Measurements from ENCODE around the gene DNPH1.

DNPH1 gene

GRCh38 chr6:43229803-43230620, 731 bp upstream of the DNPH1 start:
- H3K4me3 ChIP-seq (ENCODE audit: low read length, poor library complexity, severe bottlenecking) = peak overlapping the region; percentile 76
- peak overlapping the region; percentile 73 for H3K9ac ChIP-seq (ENCODE audit: low read depth, low read length, poor library complexity, severe bottlenecking)
- peaks cover 9% of the 10 kb centered on the region; the same call in 1 of the 2 replicates for H3K79me2 ChIP-seq (ENCODE audit: insufficient read depth, low read length)
- peak overlapping the region; percentile 80 for H3K4me2 ChIP-seq (ENCODE audit: low read depth, low read length, poor library complexity, severe bottlenecking)
- H3K9me2 ChIP-seq (replicated peaks; ENCODE audit: low read depth, low read length) = no peaks in the 10 kb centered on the region
- peak overlapping the region; percentile 68 for H2AFZ ChIP-seq (ENCODE audit: low read length)
- H3F3A ChIP-seq (ENCODE audit: low read depth) = no peaks in the 10 kb centered on the region
- no peaks in the 10 kb centered on the region for H4K20me1 ChIP-seq (ENCODE audit: insufficient read depth, low read length, poor library complexity, severe bottlenecking)
- TF ChIP-seq, protein P1, sequence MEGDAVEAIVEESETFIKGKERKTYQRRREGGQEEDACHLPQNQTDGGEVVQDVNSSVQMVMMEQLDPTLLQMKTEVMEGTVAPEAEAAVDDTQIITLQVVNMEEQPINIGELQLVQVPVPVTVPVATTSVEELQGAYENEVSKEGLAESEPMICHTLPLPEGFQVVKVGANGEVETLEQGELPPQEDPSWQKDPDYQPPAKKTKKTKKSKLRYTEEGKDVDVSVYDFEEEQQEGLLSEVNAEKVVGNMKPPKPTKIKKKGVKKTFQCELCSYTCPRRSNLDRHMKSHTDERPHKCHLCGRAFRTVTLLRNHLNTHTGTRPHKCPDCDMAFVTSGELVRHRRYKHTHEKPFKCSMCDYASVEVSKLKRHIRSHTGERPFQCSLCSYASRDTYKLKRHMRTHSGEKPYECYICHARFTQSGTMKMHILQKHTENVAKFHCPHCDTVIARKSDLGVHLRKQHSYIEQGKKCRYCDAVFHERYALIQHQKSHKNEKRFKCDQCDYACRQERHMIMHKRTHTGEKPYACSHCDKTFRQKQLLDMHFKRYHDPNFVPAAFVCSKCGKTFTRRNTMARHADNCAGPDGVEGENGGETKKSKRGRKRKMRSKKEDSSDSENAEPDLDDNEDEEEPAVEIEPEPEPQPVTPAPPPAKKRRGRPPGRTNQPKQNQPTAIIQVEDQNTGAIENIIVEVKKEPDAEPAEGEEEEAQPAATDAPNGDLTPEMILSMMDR (conservative IDR thresholded peaks at IDR 0.05; ENCODE audit: low read length) = no peak
- TF ChIP-seq EZH2phosphoT487 (IDR thresholded peaks at IDR 0.05; ENCODE audit: borderline replicate concordance) = no peak
- H3K36me3 ChIP-seq (ENCODE audit: insufficient read depth, low read length) = no peaks in the 10 kb centered on the region
- H3K4me1 ChIP-seq (ENCODE audit: insufficient read depth, low read length, poor library complexity, severe bottlenecking) = peaks cover 10% of the 10 kb centered on the region
- no peaks in the 10 kb centered on the region for H3K9me3 ChIP-seq (ENCODE audit: insufficient read depth, low read depth, low read length)
- H3K27me3 ChIP-seq (ENCODE audit: insufficient read depth, low read length, poor library complexity, severe bottlenecking) = no peaks in the 10 kb centered on the region

DNA sequence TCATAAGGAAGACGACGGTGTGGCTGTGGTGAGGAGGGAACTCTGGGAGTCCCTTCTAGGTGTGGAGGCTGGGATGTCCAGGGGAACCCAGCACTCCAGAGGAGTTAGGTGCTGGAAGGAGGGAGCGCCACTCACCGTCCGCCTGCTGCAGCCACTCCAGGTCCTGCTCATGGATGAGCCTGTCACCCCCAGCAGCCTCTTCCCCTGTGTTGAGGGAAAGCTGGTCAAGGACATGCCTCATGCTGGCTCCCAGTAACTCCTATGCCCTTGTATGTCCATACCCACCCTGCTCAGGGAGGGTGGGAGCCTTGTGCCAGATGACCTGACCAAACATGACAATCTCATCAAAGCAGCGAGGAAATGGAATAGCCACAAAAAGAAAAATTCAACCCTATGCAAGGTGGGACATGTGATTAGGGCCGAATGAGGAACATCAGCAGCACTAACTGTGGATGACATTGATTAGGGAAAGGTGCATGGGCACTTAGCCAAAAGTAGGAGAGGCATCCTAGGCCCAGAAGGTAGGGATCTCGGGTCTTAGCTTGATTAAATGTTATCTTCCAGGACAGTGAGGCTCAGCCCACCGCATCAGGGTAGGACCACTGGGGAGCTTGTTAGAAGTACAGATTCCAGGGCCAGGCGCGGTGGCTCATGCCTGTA, 3.0 kb downstream of the DNPH1 start:
- TF ChIP-seq EZH2phosphoT487 (IDR thresholded peaks at IDR 0.05; ENCODE audit: borderline replicate concordance) = no peak
- TF ChIP-seq, protein P1 (conservative IDR thresholded peaks at IDR 0.05; ENCODE audit: low read length) = no peak
- H3K27me3 ChIP-seq (ENCODE audit: insufficient read depth, low read length, poor library complexity, severe bottlenecking) = no peaks in the 10 kb centered on the region
- H3K36me3 ChIP-seq (ENCODE audit: insufficient read depth, low read length) = no peaks in the 10 kb centered on the region
- no peaks in the 10 kb centered on the region for H3K9me3 ChIP-seq (ENCODE audit: insufficient read depth, low read depth, low read length)
- H3K79me2 ChIP-seq (ENCODE audit: insufficient read depth, low read length) = peaks cover 9% of the 10 kb centered on the region; the same call in 1 of the 2 replicates
- no peaks in the 10 kb centered on the region for H3F3A ChIP-seq (ENCODE audit: low read depth)
- H4K20me1 ChIP-seq (ENCODE audit: insufficient read depth, low read length, poor library complexity, severe bottlenecking) = no peaks in the 10 kb centered on the region
- no peak overlapping the region for H3K4me3 ChIP-seq (ENCODE audit: low read length, poor library complexity, severe bottlenecking)
- peaks cover 21% of the 10 kb centered on the region for H3K4me1 ChIP-seq (ENCODE audit: insufficient read depth, low read length, poor library complexity, severe bottlenecking)
- no peak overlapping the region for H3K9ac ChIP-seq (ENCODE audit: low read depth, low read length, poor library complexity, severe bottlenecking)
- no peak overlapping the region for H3K4me2 ChIP-seq (ENCODE audit: low read depth, low read length, poor library complexity, severe bottlenecking)
- H3K9me2 ChIP-seq (replicated peaks; ENCODE audit: low read depth, low read length) = no peaks in the 10 kb centered on the region
- H2AFZ ChIP-seq (ENCODE audit: low read length) = no peak overlapping the region

DNA sequence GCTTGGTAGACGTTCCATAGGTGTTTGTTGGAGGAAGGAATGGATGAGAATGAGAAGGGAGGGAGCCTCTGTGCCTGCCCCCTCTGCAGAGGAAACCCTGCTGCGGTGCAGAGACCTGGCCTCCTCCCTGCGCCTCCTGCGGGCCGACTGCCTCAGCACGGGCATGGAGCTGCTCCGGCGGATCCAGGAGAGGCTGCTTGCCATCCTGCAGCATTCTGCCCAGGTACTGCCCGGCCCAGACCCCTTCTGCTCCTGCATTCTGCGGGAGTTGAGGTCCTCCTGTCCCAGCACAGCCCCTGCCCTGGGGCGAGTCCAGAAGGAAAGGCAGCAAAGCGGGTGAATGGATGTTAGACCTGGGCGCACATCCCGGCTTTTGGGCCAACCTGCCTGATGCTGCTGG, 6.1 kb downstream of the DNPH1 start:
- H3K4me1 ChIP-seq (ENCODE audit: insufficient read depth, low read length, poor library complexity, severe bottlenecking) = peaks cover 14% of the 10 kb centered on the region
- H2AFZ ChIP-seq (ENCODE audit: low read length) = no peak overlapping the region
- H3K79me2 ChIP-seq (ENCODE audit: insufficient read depth, low read length) = peaks cover under 1% of the 10 kb centered on the region; the same call in 1 of the 2 replicates
- H3K9me2 ChIP-seq (replicated peaks; ENCODE audit: low read depth, low read length) = no peaks in the 10 kb centered on the region
- H3K36me3 ChIP-seq (ENCODE audit: insufficient read depth, low read length) = no peaks in the 10 kb centered on the region; the same call in 1 of the 2 replicates
- no peaks in the 10 kb centered on the region for H3K9me3 ChIP-seq (ENCODE audit: insufficient read depth, low read depth, low read length)
- TF ChIP-seq, protein P1 (conservative IDR thresholded peaks at IDR 0.05; ENCODE audit: low read length) = no peak
- no peak for TF ChIP-seq EZH2phosphoT487 (IDR thresholded peaks at IDR 0.05; ENCODE audit: borderline replicate concordance)
- H3K27me3 ChIP-seq (ENCODE audit: insufficient read depth, low read length, poor library complexity, severe bottlenecking) = no peaks in the 10 kb centered on the region
- no peaks in the 10 kb centered on the region for H4K20me1 ChIP-seq (ENCODE audit: insufficient read depth, low read length, poor library complexity, severe bottlenecking)
- H3K4me3 ChIP-seq (ENCODE audit: low read length, poor library complexity, severe bottlenecking) = no peak overlapping the region
- no peak overlapping the region for H3K9ac ChIP-seq (ENCODE audit: low read depth, low read length, poor library complexity, severe bottlenecking)
- no peaks in the 10 kb centered on the region for H3F3A ChIP-seq (ENCODE audit: low read depth)
- no peak overlapping the region for H3K4me2 ChIP-seq (ENCODE audit: low read depth, low read length, poor library complexity, severe bottlenecking)
